ENCODE results near the gene H1-8.

H1-8 gene

GRCh38 chr3:129575997-129576384, 33.0 kb downstream of the H1-8 start:
- H3K4me3 ChIP-seq (ENCODE audit: low read length) = no peak overlapping the region
- TF ChIP-seq, protein P1, sequence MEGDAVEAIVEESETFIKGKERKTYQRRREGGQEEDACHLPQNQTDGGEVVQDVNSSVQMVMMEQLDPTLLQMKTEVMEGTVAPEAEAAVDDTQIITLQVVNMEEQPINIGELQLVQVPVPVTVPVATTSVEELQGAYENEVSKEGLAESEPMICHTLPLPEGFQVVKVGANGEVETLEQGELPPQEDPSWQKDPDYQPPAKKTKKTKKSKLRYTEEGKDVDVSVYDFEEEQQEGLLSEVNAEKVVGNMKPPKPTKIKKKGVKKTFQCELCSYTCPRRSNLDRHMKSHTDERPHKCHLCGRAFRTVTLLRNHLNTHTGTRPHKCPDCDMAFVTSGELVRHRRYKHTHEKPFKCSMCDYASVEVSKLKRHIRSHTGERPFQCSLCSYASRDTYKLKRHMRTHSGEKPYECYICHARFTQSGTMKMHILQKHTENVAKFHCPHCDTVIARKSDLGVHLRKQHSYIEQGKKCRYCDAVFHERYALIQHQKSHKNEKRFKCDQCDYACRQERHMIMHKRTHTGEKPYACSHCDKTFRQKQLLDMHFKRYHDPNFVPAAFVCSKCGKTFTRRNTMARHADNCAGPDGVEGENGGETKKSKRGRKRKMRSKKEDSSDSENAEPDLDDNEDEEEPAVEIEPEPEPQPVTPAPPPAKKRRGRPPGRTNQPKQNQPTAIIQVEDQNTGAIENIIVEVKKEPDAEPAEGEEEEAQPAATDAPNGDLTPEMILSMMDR (conservative IDR thresholded peaks at IDR 0.05; ENCODE audit: low read depth, low read length) = no peak
- DNase-seq (ENCODE audit: low read depth) = no peak

DNA sequence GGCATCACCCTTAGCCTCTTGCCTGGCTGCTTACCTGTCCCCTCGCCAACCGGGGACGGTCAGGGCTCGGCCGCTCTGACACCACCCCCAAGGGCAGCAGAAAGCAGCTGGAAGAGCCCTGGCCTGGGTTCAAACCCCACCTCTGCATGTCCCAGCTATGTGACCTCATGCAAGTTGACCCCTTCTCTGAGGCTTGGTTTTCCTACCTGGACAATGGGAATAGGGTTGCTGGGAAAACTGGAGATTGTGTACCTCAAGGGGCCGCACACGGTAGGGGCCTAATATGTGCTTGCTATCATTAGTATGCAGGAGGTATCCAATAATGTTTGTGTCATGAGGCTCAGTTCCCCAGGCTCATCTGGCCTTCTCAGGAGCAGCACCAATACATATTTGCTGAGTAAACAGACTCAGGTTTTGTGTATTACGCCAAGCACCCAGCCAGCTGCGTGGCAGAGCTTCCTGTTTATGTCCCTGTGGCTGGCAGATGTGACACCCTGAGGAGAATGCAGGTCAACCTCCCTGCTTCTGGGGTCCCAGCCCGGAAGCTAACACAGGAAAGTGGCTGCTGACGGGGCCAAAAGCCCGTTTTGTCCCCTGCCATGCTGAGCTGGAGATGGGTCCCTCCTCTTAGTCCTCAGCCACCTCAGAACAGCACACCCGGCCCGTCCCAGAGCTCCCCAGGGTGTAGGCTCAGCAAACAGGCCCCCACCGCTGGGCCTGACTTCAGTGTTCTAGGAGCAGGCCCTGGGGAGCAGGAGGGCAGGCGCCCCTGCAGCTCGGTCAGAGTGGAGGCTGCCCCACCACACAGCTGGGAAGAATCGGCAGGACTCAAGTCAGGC, 33.8 kb downstream of the H1-8 start:
- H3K4me3 ChIP-seq (ENCODE audit: low read length) = no peak overlapping the region
- TF ChIP-seq, protein P1 (conservative IDR thresholded peaks at IDR 0.05; ENCODE audit: low read depth, low read length) = no peak
- DNase-seq (ENCODE audit: low read depth) = no peak

DNA sequence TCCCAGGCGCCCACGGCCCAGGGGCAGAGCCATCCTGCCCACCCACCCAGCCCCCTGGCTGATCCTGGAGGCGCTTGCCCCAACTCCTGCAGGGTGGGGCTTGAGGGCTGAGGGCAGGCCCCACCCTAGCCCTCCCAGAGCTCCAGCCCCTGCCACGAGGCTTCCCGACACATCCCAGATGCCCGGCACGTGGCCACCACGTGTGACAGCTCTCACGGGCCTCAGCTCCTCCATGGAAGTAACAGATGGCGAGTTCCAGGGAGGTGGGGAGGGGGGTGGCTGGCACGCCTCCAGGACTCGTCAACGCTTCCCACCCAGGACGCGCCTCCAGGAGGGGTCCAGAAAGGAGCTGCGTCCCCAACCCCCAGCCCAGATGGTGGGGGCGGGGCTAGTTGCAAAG, 34.4 kb downstream of the H1-8 start:
- no peak overlapping the region for H3K4me3 ChIP-seq (ENCODE audit: low read length)
- TF ChIP-seq, protein P1 (conservative IDR thresholded peaks at IDR 0.05; ENCODE audit: low read depth, low read length) = no peak
- DNase-seq (ENCODE audit: low read depth) = no peak

DNA sequence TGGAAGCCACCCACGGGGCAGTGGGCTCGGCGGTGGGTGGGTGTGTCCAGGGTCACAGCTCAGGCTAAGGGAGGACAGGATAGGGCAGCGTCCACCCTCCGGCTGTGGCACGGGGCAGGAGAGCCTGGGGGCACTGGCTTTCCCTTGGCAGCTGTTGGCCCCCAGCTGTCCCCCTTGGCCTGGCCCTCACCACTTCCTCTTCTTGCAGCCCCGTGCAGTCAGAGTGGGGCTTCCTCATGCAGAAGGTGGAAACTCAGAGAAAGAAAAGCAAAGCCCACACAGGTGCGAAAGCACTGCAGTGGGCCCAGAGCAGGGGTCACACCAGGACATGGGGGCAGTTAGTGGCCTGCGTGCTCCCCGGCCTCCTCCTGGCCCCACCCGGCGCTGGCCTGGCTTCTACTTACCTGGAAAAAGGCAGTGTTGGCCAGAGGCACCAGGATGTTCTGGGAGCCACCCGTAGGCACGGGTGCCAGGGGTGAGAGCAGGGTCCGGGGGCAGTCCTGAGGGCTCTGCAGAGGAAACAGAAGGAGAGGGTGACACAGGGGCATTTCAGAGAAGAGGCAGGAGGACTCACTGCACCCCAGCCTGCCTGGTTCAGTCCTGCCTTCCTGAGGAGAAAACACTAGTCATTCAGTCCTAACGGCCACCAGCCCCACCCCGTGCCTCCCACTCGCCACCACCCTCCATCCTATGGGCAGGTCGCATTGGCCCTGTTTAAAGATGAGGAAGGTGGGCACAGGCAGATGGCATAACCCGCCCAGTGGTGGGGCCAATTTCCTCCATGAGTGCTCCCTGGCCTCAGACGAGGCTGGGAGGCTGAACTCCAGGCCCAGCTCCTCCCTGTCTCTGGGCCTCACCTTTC, 35.2 kb downstream of the H1-8 start:
- no peak for DNase-seq (ENCODE audit: low read depth)
- TF ChIP-seq, protein P1 (conservative IDR thresholded peaks at IDR 0.05; ENCODE audit: low read depth, low read length) = no peak
- no peak overlapping the region for H3K4me3 ChIP-seq (ENCODE audit: low read length)

- TF ChIP-seq, protein P1 (conservative IDR thresholded peaks at IDR 0.05; ENCODE audit: low read depth, low read length) = no peak
- no peak overlapping the region for H3K4me3 ChIP-seq (ENCODE audit: low read length)
- DNase-seq (ENCODE audit: low read depth) = no peak
Observed at GRCh38 chr3:129579991-129580390, 37.0 kb downstream of the H1-8 start.

- TF ChIP-seq, protein P1 (conservative IDR thresholded peaks at IDR 0.05; ENCODE audit: low read depth, low read length) = no peak
- no peak overlapping the region for H3K4me3 ChIP-seq (ENCODE audit: low read length)
- DNase-seq (ENCODE audit: low read depth) = no peak
Observed at GRCh38 chr3:129581623-129582022, 38.6 kb downstream of the H1-8 start.
